B cell (primary cell): Measurements from ENCODE around the gene TRPC4AP.

Source experiments
- CTCF ChIP-seq: fragments of 200-600 bp; IDR thresholded peaks from one replicate; pipeline ENCODE4 v1.8.0; 2022; ENCODE audit warnings: antibody characterized with exemption, mild to moderate bottlenecking
- EZH2 ChIP-seq: IDR thresholded peaks from 2 replicates; pipeline ENCODE4 v1.6.1; 2012; ENCODE audit warnings: borderline replicate concordance, low read depth, mild to moderate bottlenecking, moderate library complexity, low read length; ENCODE audit not compliant: insufficient read depth, poor library complexity, severe bottlenecking

GRCh38 chr20:35030136-35030535, 62.5 kb downstream of the TRPC4AP start:
- TF ChIP-seq CTCF (no peak), EZH2 (no peak)
